Keratinocyte (primary cell): ENCODE measurements around the gene LYSMD2. TPM values are rescaled to one million over a fixed set of nuclear protein-coding genes. Genes with fewer than 3 reads are reported as not detected.

Experiments
- DNase-seq: peaks from one replicate; pipeline ENCODE4 v3.0.0-alpha.2; 2011; ENCODE audit warnings: low read depth, missing footprints, low spot score
- FAIRE-seq: peaks from 2 replicates; lab custom pipeline; 2011; peaks lifted over from hg19 to GRCh38; lab: Jason Lieb, UNC
- H2AFZ ChIP-seq: 2 replicates; pipeline ENCODE4 v1.6.0; 2012; ENCODE audit warnings: low read length, control low read depth, inconsistent platforms; ENCODE audit not compliant: control insufficient read depth
- H3K27ac ChIP-seq: 2 replicates; pipeline ENCODE4 v1.5.1; 2011; ENCODE audit warnings: low read length; ENCODE audit not compliant: control insufficient read depth, insufficient read depth
- H3K27me3 ChIP-seq: 3 replicates; pipeline ENCODE4 v1.6.0; 2011; ENCODE audit warnings: low read length; ENCODE audit not compliant: control insufficient read depth, insufficient read depth; ENCODE audit errors: extremely low read depth
- H3K36me3 ChIP-seq, 2 experiments: 2 replicates in 1 of 2; 3 replicates in 1 of 2; pipeline ENCODE4 v1.5.1; 2011; ENCODE audit warnings: low read length in 2 of 2, mild to moderate bottlenecking in 1 of 2; ENCODE audit not compliant: control insufficient read depth in 2 of 2, insufficient read depth in 2 of 2; ENCODE audit errors: extremely low read depth in 1 of 2
- H3K4me1 ChIP-seq: 3 replicates; pipeline ENCODE4 v1.5.1; 2011; ENCODE audit warnings: low read length; ENCODE audit not compliant: control insufficient read depth, insufficient read depth; ENCODE audit errors: extremely low read depth
- H3K4me2 ChIP-seq: 3 replicates; pipeline ENCODE4 v1.6.0; 2011; ENCODE audit warnings: low read depth, low read length; ENCODE audit not compliant: control insufficient read depth, insufficient read depth; ENCODE audit errors: extremely low read depth
- H3K4me3 ChIP-seq, 3 experiments: fragments of 200-600 bp in 1 of 3; sonication (generic) in 1 of 3; 2 replicates in 2 of 3; 3 replicates in 1 of 3; pipeline ENCODE4 v1.5.1; 2011 to 2016; ENCODE audit warnings: low read length in 3 of 3, mild to moderate bottlenecking in 3 of 3, control low read depth in 2 of 3, inconsistent platforms in 1 of 3, low read depth in 1 of 3, mixed read lengths in 1 of 3, mixed run types in 1 of 3, moderate library complexity in 1 of 3; ENCODE audit not compliant: control insufficient read depth in 2 of 3, insufficient read depth in 2 of 3; ENCODE audit errors: extremely low read depth in 1 of 3
- H3K79me2 ChIP-seq: 2 replicates; pipeline ENCODE4 v1.6.0; 2012; ENCODE audit warnings: low read length; ENCODE audit not compliant: control insufficient read depth, insufficient read depth
- H3K9ac ChIP-seq: 3 replicates; pipeline ENCODE4 v1.6.0; 2011; ENCODE audit warnings: low read length; ENCODE audit not compliant: control insufficient read depth, insufficient read depth; ENCODE audit errors: extremely low read depth
- H3K9me1 ChIP-seq: 3 replicates; pipeline ENCODE4 v1.6.0; 2011; ENCODE audit warnings: low read length; ENCODE audit not compliant: control insufficient read depth, insufficient read depth; ENCODE audit errors: extremely low read depth
- H3K9me3 ChIP-seq: 2 replicates; pipeline ENCODE4 v1.5.1; 2012; ENCODE audit warnings: low read depth, low read length; ENCODE audit not compliant: control insufficient read depth
- H4K20me1 ChIP-seq: 3 replicates; pipeline ENCODE4 v1.6.0; 2011; ENCODE audit warnings: low read length; ENCODE audit not compliant: control insufficient read depth, insufficient read depth; ENCODE audit errors: extremely low read depth
- EZH2 ChIP-seq: IDR thresholded peaks from one replicate; pipeline ENCODE4 v1.6.1; 2012; ENCODE audit warnings: inconsistent platforms, mild to moderate bottlenecking, low read length, moderate library complexity
- dilution Hi-C: fragments of 300-500 bp; cut with MboI; formaldehyde crosslinking; loops from one replicate; pipeline ENCODE4 v1.7.0; 2020; ENCODE audit warnings: low sequenced_read_pairs; ENCODE audit not compliant: extremely low pct_ligation_motif_present
- polyA plus RNA-seq, 5 experiments: library from polyadenylated mRNA; depleted of rRNA in 3 of 5; stranded (reverse) in 3 of 5; stranded (forward) in 1 of 5; unstranded in 1 of 5; fragments of >200 nt; gene quantifications; 1 replicate in 1 of 5; 2 replicates in 3 of 5; 3 replicates in 1 of 5; pipeline versions ENCODE4 v1.2.1 to v1.2.3, GENCODE V29; 2011 to 2012; ENCODE audit warnings: missing spikeins in 2 of 5, low read depth in 1 of 5, low replicate concordance in 1 of 5
- TF ChIP-seq, protein P1 (sequence below), 3 experiments: IDR thresholded peaks in 1 of 3; conservative IDR thresholded peaks in 1 of 3; optimal IDR thresholded peaks in 1 of 3; 2 replicates in 2 of 3; 3 replicates in 1 of 3; pipeline versions ENCODE3 to v1.5.1; 2011; ENCODE audit warnings: low read length in 3 of 3, mild to moderate bottlenecking in 3 of 3, moderate library complexity in 2 of 3, control low read depth in 1 of 3, inconsistent platforms in 1 of 3; ENCODE audit not compliant: insufficient read depth in 2 of 3; ENCODE audit errors: extremely low read depth in 1 of 3

LYSMD2 gene
- polyA plus RNA-seq, 1 donor (not counting 4 experiments of a cell fraction or from before 2014, with no cell fraction given) = 12.7 TPM

DNA sequence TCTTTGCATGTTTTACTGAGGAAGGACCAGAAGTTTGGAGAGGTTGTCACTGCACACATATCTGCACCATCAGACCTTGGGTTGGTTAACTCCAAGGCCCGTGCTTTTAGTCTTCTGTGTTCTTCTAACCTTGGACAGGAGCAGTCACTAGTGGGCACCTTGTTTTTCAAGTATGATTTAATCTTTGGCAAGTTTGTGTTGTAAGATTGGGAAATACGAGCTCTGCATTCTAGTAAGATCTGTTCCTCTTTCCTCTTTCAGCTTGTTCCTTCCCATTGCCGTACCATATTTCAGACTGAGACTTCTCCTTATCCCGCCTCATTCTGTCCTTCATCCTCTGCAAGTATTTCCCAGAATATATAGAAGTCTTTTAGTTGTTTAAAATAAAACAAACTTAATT, 19.0 kb upstream of the LYSMD2 start:
- dilution Hi-C loops = no loop called here
- Histone ChIP-seq H3K9me3 (no peaks in the 10 kb centered on the region), H3K9me1 (no peaks in the 10 kb centered on the region), H3K36me3 (no peaks in the 10 kb centered on the region), H4K20me1 (no peaks in the 10 kb centered on the region), H3K27ac (no peak overlapping the region), H2AFZ (no peak overlapping the region), H3K4me1 (peaks cover 4% of the 10 kb centered on the region), H3K9ac (no peak overlapping the region), H3K27me3 (no peaks in the 10 kb centered on the region), H3K79me2 (no peaks in the 10 kb centered on the region), H3K4me3 (no peak overlapping the region), H3K4me2 (no peak overlapping the region)
- no peak for TF ChIP-seq EZH2
- FAIRE-seq (no peak), DNase-seq (no peak)

DNA sequence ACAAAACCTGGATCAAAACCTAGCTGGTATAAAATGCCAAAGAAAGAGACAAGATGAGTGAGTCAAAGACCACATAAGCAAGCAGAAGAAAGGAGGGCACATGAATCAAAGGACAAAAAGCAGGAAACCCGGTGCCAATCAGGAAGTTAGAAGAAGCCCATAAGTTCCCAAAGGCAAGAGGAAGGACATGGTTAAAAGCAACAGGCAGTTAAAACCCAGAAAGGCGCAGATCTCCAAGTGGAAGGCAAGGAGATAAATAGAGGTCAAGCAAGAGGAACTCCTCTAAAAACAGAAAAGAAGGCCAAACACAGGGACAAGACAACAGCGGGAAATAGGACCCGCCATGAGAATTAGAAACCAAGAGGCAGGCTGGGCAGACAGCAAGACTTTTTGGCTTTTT, 18.3 kb upstream of the LYSMD2 start:
- FAIRE-seq = no peak
- Histone ChIP-seq H4K20me1 (no peaks in the 10 kb centered on the region), H3K4me3 (no peak overlapping the region), H3K9me1 (no peaks in the 10 kb centered on the region), H3K79me2 (no peaks in the 10 kb centered on the region), H3K9me3 (no peaks in the 10 kb centered on the region), H3K4me2 (no peak overlapping the region), H3K36me3 (no peaks in the 10 kb centered on the region), H3K27ac (no peak overlapping the region), H2AFZ (no peak overlapping the region), H3K9ac (no peak overlapping the region), H3K4me1 (peaks cover 4% of the 10 kb centered on the region), H3K27me3 (peaks cover 3% of the 10 kb centered on the region)
- dilution Hi-C loops = no loop called here
- no peak for DNase-seq
- TF ChIP-seq, protein P1, sequence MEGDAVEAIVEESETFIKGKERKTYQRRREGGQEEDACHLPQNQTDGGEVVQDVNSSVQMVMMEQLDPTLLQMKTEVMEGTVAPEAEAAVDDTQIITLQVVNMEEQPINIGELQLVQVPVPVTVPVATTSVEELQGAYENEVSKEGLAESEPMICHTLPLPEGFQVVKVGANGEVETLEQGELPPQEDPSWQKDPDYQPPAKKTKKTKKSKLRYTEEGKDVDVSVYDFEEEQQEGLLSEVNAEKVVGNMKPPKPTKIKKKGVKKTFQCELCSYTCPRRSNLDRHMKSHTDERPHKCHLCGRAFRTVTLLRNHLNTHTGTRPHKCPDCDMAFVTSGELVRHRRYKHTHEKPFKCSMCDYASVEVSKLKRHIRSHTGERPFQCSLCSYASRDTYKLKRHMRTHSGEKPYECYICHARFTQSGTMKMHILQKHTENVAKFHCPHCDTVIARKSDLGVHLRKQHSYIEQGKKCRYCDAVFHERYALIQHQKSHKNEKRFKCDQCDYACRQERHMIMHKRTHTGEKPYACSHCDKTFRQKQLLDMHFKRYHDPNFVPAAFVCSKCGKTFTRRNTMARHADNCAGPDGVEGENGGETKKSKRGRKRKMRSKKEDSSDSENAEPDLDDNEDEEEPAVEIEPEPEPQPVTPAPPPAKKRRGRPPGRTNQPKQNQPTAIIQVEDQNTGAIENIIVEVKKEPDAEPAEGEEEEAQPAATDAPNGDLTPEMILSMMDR (optimal IDR thresholded peaks at IDR 0.05 in 1 of 3, IDR thresholded peaks at IDR 0.05 in 1 of 3, conservative IDR thresholded peaks at IDR 0.05 in 1 of 3; ENCODE audit: extremely low read depth in 1 of 3, insufficient read depth in 2 of 3, low read length in 3 of 3) = no peak
- TF ChIP-seq EZH2 = no peak

DNA sequence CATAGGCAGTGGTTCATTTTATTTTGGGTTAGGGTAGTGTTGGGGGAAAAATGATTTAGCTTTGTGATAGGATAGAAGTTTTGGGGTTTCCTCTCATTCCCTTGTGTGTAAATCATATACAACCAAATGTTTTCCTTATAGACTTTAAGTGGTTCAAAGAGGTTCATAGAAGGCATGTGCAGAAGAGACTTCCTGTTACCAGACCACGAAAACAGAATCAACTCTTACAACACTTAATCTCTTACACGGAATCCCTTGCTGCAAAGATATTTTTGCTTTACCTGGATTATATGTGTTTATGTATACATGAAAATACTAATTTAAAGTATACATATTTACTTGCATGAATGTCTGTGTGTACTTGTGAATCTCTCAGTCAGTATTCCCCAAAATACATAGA, 16.8 kb upstream of the LYSMD2 start:
- dilution Hi-C loops = no loop called here
- Histone ChIP-seq H2AFZ (no peak overlapping the region), H3K9ac (no peak overlapping the region), H3K9me3 (no peaks in the 10 kb centered on the region), H3K9me1 (no peaks in the 10 kb centered on the region), H3K27ac (no peak overlapping the region), H4K20me1 (no peaks in the 10 kb centered on the region), H3K4me1 (peaks cover 4% of the 10 kb centered on the region), H3K4me2 (no peak overlapping the region), H3K79me2 (no peaks in the 10 kb centered on the region), H3K4me3 (no peak overlapping the region), H3K36me3 (no peaks in the 10 kb centered on the region), H3K27me3 (peaks cover 4% of the 10 kb centered on the region)
- TF ChIP-seq EZH2 = no peak
- TF ChIP-seq, protein P1 (optimal IDR thresholded peaks at IDR 0.05 in 1 of 3, IDR thresholded peaks at IDR 0.05 in 1 of 3, conservative IDR thresholded peaks at IDR 0.05 in 1 of 3; ENCODE audit: extremely low read depth in 1 of 3, insufficient read depth in 2 of 3, low read length in 3 of 3) = no peak
- DNase-seq (no peak), FAIRE-seq (no peak)
